Glomerular visceral epithelial cell (primary cell): ENCODE results near the gene OR5L1.

ENCODE experiments used
- DNase-seq: peaks from one replicate; pipeline ENCODE4 v3.0.0-alpha.2; 2016; ENCODE audit errors: extremely low spot score

Gene OR5L1

DNA sequence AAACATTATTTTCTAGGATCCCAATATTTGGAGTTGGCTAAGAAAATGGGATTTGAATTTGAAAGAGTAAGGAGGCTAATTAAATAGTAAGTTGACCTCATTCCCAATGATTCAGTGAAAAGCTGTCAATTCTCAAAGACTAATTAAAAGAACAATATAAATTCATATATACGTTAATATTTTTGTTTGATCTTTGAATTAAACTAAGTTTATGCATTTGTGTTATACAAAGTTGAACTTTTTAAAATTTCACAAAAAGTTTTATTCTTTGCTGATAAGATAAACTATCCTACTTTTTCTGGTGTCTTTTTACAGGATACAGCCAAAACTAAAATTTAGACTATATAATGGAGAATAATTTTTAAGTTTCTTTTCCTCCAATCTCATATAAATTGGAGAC lies at the start of gene OR5L1:
OR5L1 (plus strand) TSS at position 301 of the 400 bp plus-strand sequence. CDS start 100 bp downstream, outside the sequence.
- DNase-seq = no peak

DNA sequence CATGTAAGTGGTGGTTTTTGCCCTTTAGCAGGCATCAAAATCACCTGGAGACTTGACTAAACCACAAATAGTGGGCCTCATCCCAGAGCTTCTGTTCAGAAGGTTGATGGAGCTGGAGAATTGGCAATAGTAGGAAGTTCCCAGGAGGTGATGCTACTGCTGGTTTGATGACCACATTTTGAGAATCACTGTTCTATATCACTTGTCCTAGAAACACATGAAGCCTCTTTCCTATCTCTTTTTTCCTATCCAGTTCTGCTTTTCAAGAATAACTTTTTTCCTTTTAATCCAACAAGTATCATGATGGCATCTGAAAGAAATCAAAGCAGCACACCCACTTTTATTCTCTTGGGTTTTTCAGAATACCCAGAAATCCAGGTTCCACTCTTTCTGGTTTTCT lies 38.0 kb upstream of the OR5L1 start, which contains the start of gene OR5D13:
OR5D13 (plus strand) TSS at position 301 of the 400 bp plus-strand sequence; CDS start at position 301, 0 bp downstream.
- DNase-seq = no peak

DNA sequence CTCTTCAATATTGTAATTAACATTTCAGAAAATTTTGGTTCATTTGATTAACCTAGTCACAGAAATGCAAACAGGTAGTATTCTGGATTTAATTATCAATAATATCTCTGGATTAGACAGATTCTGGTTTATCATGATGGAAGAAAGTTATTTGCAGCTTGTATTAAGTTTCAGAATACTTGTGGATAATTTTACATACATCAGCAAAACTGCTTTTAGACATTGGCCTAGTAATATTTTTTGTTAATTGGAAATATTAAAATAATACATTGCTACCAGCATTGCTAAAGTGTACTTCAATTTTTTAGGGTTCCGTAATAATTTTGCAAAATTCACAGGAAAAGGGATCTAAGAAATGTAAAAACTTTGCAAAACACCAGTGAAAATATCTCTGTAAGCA lies 19.6 kb upstream of the OR5L1 start:
- no peak for DNase-seq

DNA sequence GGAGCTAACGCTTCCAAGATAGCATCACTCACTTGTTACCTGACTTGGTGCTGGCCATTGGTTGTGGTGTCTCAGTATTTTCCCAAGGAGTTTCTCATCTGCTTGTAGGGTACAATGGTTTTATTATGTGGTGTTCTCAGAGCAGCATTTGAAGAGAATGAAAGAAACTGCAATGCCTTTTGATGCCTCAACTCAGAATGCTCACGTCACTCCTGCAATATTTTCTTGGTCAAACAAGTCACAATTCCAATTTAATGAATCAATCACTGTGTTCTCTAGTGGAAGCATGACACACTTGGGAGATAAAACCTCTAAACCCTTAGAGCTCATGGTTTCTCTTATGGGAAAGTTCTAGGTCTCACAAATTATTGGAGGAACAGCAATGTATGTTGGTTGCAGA lies 17.8 kb upstream of the OR5L1 start:
- no peak for DNase-seq

DNA sequence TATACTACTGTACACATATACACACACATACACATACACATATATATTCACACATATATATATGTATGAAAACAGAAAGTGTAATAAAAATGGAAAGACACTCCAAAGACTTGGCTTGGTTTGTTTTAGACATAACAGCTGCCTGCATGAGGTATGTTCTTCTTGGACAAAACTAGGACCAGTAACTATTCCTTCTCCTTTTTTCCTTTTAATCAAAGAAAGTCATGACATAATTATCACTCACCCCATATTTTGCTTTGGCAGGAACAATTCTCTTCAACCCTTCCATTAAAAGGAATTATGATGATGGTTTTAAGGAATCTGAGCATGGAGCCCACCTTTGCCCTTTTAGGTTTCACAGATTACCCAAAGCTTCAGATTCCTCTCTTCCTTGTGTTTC lies 15.9 kb upstream of the OR5L1 start, which contains the start of gene OR5D14:
OR5D14 (plus strand) TSS at position 301 of the 400 bp plus-strand sequence; CDS start at position 301, 0 bp downstream.
- no peak for DNase-seq

DNA sequence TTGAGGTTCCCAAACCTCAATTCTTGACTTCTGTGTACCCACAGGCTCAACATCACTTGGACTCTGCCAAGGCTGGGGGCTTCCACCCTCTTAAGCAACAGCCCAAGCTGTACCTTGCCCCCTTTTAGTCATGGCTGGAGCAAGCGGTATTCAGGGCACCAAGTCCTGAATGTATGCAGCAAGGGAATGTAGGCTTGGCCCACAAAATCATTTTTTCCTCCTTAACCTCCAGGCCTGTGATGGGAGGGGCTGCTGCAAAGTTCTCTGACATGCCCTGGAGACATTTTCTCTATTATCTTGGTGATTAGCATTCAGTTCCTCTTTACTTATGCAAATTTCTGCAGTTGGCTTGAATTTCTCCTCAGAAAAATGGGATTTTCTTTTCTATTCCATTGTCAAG lies 4.9 kb upstream of the OR5L1 start:
- no peak for DNase-seq

DNA sequence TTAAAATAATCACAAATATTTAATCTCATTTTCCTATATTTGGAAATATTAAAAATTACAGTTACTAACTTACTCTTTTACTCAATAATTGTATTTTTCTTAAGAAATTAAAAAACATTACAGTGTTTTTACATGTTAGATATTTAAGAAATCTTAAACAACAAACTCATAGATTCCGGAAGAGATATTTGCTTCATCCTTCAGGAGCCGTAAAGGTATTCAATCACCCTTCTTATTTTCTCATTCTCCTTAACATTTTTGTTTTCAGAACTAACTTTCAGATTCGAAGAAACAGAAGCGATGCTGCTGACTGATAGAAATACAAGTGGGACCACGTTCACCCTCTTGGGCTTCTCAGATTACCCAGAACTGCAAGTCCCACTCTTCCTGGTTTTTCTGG lies 8.2 kb downstream of the OR5L1 start, which contains the start of gene OR5D18:
OR5D18 (plus strand) TSS at position 301 of the 400 bp plus-strand sequence; CDS start at position 301, 0 bp downstream.
- no peak for DNase-seq

DNA sequence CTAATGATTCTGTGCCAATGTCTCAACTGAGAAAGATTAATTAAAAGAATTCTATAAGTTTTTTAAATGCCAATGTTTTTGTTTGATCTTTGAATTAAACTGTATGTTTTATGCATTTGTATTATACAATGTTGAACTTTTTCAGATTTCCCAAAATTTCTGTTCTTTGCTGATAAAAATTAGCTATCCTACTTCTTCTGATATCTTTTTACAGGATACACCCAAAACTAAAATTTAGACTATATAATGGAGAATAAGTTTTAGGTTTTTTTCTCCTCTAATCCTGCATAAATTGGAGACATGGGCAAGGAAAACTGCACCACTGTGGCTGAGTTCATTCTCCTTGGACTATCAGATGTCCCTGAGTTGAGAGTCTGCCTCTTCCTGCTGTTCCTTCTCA lies 15.8 kb downstream of the OR5L1 start, which contains the start of gene OR5L2:
OR5L2 (plus strand) TSS at position 301 of the 400 bp plus-strand sequence; CDS start at position 301, 0 bp downstream.
- no peak for DNase-seq

DNA sequence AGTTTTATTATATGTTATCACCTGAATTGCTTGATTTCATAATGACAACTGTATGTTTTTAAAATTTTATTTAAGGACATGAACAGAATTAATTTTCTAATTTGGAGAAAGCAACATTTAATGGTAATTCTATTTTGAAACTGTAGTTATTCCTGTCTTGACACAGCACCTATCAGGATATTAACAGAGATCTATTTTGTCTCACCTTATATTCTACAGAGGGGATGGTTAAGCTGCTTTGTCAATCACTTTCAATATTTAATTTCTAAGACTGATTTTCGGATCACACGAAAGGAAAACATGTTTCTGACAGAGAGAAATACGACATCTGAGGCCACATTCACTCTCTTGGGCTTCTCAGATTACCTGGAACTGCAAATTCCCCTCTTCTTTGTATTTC lies 27.3 kb downstream of the OR5L1 start, which contains the start of gene OR5D16:
OR5D16 (plus strand) TSS at position 301 of the 400 bp plus-strand sequence; CDS start at position 301, 0 bp downstream.
- no peak for DNase-seq

DNA sequence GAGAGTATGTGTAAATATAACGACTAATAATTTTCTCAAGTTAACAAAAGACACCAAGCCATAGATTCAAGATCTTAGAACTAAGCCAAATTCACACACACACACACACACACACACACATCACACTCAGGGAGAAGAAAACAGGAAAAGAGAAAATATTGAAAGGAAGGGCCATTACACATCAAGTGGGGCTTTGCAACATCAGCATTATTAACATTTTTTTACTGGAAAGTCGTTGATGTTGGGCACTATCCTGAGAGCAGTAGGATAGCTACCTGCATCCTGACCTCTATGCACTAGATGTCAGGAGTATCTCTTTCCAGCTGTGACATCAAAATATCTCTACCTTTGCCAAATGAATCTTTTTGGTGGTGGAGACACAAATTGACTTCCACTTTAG lies 36.3 kb downstream of the OR5L1 start:
- no peak for DNase-seq

DNA sequence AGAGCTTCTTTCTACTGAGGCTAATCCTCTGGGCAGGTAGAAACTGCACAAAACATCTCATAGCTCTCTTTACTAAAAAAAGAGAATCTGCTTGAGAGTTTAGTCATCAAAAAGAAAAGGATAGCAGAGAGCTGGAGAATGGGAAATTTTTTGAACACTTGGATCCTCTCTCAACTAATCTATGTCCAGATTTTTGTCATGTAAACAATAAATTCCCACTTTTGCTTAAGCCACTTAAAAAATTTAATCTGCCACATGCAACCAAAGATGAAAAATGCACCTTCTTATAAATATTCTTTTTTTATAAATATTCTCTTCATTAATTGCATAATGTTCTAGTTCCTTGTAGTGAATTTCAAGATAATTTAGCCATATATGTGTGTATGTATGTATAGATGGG lies 37.9 kb downstream of the OR5L1 start:
- DNase-seq = no peak

DNA sequence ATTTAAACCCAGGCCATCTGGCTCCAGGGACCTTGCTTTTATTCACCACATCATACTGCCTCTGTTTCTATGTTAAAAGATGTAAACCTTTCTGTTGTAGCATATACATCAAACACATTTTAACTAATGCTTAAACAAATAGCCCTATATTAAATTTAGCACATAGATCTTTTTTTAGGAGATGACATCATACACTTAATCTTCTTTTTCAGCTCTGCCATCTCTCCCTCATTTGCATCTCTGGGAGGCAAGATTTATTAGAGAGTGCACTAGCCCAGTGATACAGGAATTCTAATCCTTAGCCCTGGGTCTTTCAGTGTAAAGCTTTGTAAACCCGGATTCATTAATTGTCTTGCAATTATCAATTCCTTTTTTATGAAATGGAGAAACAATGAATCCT lies 41.0 kb downstream of the OR5L1 start:
- no peak for DNase-seq

DNA sequence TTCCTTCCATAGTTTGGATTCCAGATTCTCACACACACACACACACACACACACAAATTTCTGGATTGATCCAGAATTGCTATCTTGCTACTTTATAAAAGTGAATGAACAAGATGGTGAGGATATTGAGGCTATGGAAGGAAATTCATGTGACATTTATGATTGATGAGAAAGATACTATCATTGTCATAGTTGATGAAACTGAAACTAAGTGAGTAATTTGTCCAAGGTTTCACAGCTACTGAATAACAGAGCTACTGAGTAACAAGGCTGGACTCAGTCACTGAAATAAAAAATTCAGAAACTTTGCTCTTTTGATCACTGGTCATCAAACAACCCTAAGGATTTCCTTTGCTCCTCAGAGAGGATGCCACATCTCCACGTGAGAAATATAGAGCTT lies 43.5 kb downstream of the OR5L1 start:
- no peak for DNase-seq
